HCT116 (cell line): ENCODE results near the gene VPS9D1. TPM values are rescaled to one million over a fixed set of nuclear protein-coding genes. Genes with fewer than 3 reads are reported as not detected.

Experiments
- ATAC-seq: fragments of 200-7000 bp; cut with Tn5 transposase; 2 replicates; pipeline ENCODE4 v1.9.1; 2020; ENCODE audit warnings: mild to moderate bottlenecking, moderate library complexity
- BruUV-seq: library from RNA; stranded (reverse); fragments of 400-500 nt; replicated peaks from 2 replicates; lab custom pipeline; 2021; lab: Mats Ljungman, UMichigan
- CTCF ChIA-PET: fragments of 300-600 bp; sonication (Branson Sonifier 250); formaldehyde crosslinking; loops from one replicate; lab custom pipeline; 2021; ENCODE audit warnings: antibody characterized with exemption; lab: Charles Lee
- POLR2A ChIA-PET: fragments of 300-600, 350-600 bp; sonication (Branson Sonifier 250); formaldehyde crosslinking; loops from one replicate; lab custom pipeline; 2021; ENCODE audit warnings: antibody characterized with exemption; lab: Charles Lee
- RAD21 ChIA-PET, 2 experiments: fragments of 300-600 bp; sonication (Branson Sonifier 250); formaldehyde crosslinking; loops; one replicate each; lab custom pipeline; 2023; ENCODE audit warnings: low total read pairs in 2 of 2; ENCODE audit not compliant: uncharacterized antibody in 2 of 2, unreplicated experiment in 2 of 2, low non-redundant PET in 1 of 2; lab: Charles Lee
- DNase-seq: peaks from one replicate; pipeline ENCODE4 v3.0.0-alpha.2; 2010; ENCODE audit warnings: low read depth, low spot score
- H2AFZ ChIP-seq: fragments of 200-600 bp; shearing (Covaris generic), sonication (generic); 2 replicates; pipeline ENCODE4 v1.6.1; 2017; ENCODE audit warnings: low read depth, mixed run types, mixed read lengths, antibody characterized with exemption, low read length; ENCODE audit not compliant: poor library complexity, severe bottlenecking
- H3K27ac ChIP-seq: 2 replicates; pipeline ENCODE4 v1.5.1; 2012; ENCODE audit warnings: low read depth, low read length
- H3K27me3 ChIP-seq: fragments of 200-600 bp; sonication (generic); 2 replicates; pipeline ENCODE4 v1.6.1; 2016; ENCODE audit warnings: mixed run types, low read length, mixed read lengths; ENCODE audit not compliant: insufficient read depth
- H3K36me3 ChIP-seq, 2 experiments: fragments of 200-500 bp in 1 of 2; fragments of 200-600 bp in 1 of 2; sonication (Bioruptor generic) in 1 of 2; sonication (generic) in 1 of 2; 2 replicates each; pipeline versions ENCODE4 v1.5.1 to v1.6.1; 2014 to 2016; ENCODE audit warnings: low read length in 2 of 2, inconsistent platforms in 1 of 2, mixed read lengths in 1 of 2, mixed run types in 1 of 2; ENCODE audit not compliant: insufficient read depth in 2 of 2, control insufficient read depth in 1 of 2
- H3K4me1 ChIP-seq, 2 experiments: fragments of 200-600 bp in 1 of 2; sonication (generic) in 1 of 2; 2 replicates each; pipeline versions ENCODE4 v1.5.1 to v1.6.1; 2012 to 2017; ENCODE audit warnings: low read length in 2 of 2, inconsistent platforms in 1 of 2, mild to moderate bottlenecking in 1 of 2, mixed read lengths in 1 of 2, mixed run types in 1 of 2, moderate library complexity in 1 of 2; ENCODE audit not compliant: insufficient read depth in 2 of 2, control insufficient read depth in 1 of 2
- H3K4me2 ChIP-seq: fragments of 200-600 bp; sonication (generic); 2 replicates; pipeline ENCODE4 v1.6.1; 2017; ENCODE audit warnings: mixed run types, low read length, mixed read lengths
- H3K4me3 ChIP-seq, 2 experiments: fragments of 200-600 bp in 1 of 2; sonication (generic) in 1 of 2; replicated peaks in 1 of 2; 2 replicates each; pipeline ENCODE4 v1.5.1; 2011 to 2016; ENCODE audit warnings: low read length in 2 of 2, control low read depth in 1 of 2, low read depth in 1 of 2, mild to moderate bottlenecking in 1 of 2, mixed read lengths in 1 of 2, mixed run types in 1 of 2
- H3K79me2 ChIP-seq: fragments of 200-600 bp; sonication (generic); 2 replicates; pipeline ENCODE4 v1.6.1; 2017; ENCODE audit warnings: mild to moderate bottlenecking, mixed run types, low read length, moderate library complexity, mixed read lengths; ENCODE audit not compliant: insufficient read depth
- H3K9ac ChIP-seq: fragments of 200-600 bp; sonication (generic); 2 replicates; pipeline ENCODE4 v1.6.1; 2016; ENCODE audit warnings: low read length, mixed read lengths
- H3K9me2 ChIP-seq: fragments of 200-600 bp; sonication (generic), shearing (Covaris generic); 2 replicates; pipeline ENCODE4 v1.6.1; 2017; ENCODE audit warnings: mixed run types, mild to moderate bottlenecking, moderate library complexity; ENCODE audit not compliant: insufficient read depth
- H3K9me3 ChIP-seq, 2 experiments: fragments of 200-500 bp in 1 of 2; fragments of 200-600 bp in 1 of 2; sonication (Bioruptor generic) in 1 of 2; sonication (generic) in 1 of 2; 2 replicates each; pipeline ENCODE4 v1.6.1; 2014 to 2017; ENCODE audit warnings: low read length in 2 of 2, mixed read lengths in 2 of 2, inconsistent platforms in 1 of 2, low read depth in 1 of 2, mild to moderate bottlenecking in 1 of 2, mixed run types in 1 of 2, moderate library complexity in 1 of 2; ENCODE audit not compliant: control insufficient read depth in 1 of 2, insufficient read depth in 1 of 2
- H4K20me1 ChIP-seq: fragments of 200-600 bp; sonication (generic), shearing (Covaris generic); 2 replicates; pipeline ENCODE4 v1.6.1; 2017; ENCODE audit warnings: mixed run types, mild to moderate bottlenecking, moderate library complexity; ENCODE audit not compliant: insufficient read depth
- ATF3 ChIP-seq: IDR thresholded peaks from 2 replicates; pipeline ENCODE4 v1.6.1; 2012
- CBX3 ChIP-seq: IDR thresholded peaks from 2 replicates; pipeline ENCODE4 v1.6.1; 2012; ENCODE audit warnings: low read depth
- CEBPB ChIP-seq: IDR thresholded peaks from 2 replicates; pipeline ENCODE4 v1.6.1; 2012; ENCODE audit warnings: low read depth
- CTCF ChIP-seq, 3 experiments: fragments of 200-600 bp in 1 of 3; sonication (generic) in 1 of 3; IDR thresholded peaks in 2 of 3; conservative IDR thresholded peaks in 1 of 3; 2 replicates each; pipeline ENCODE4 v1.5.1; 2012 to 2017; ENCODE audit warnings: low read depth in 2 of 3, low read length in 2 of 3, antibody characterized with exemption in 1 of 3, borderline replicate concordance in 1 of 3, control low read depth in 1 of 3, mild to moderate bottlenecking in 1 of 3, mixed read lengths in 1 of 3, mixed run types in 1 of 3, moderate library complexity in 1 of 3; ENCODE audit not compliant: insufficient read depth in 1 of 3
- EGR1 ChIP-seq: IDR thresholded peaks from 2 replicates; pipeline ENCODE4 v1.6.1; 2012; ENCODE audit warnings: low read depth
- ELF1 ChIP-seq: IDR thresholded peaks from 2 replicates; pipeline ENCODE4 v1.6.1; 2012; ENCODE audit warnings: low read depth, borderline replicate concordance
- EZH2phosphoT487 ChIP-seq: fragments of 200-600 bp; IDR thresholded peaks from 2 replicates; pipeline ENCODE4 v1.6.1; 2018; ENCODE audit warnings: antibody characterized with exemption, borderline replicate concordance
- POLR2A ChIP-seq: IDR thresholded peaks from 2 replicates; pipeline ENCODE4 v1.7.0; 2011; ENCODE audit warnings: borderline replicate concordance; ENCODE audit not compliant: insufficient read depth, insufficient read length; ENCODE audit errors: extremely low read depth
- POLR2AphosphoS5 ChIP-seq: IDR thresholded peaks from 2 replicates; pipeline ENCODE4 v1.6.1; 2011; ENCODE audit warnings: mild to moderate bottlenecking, low read depth, low read length, moderate library complexity
- SP1 ChIP-seq: IDR thresholded peaks from 2 replicates; pipeline ENCODE4 v1.6.1; 2012; ENCODE audit warnings: low read depth
- SRF ChIP-seq: IDR thresholded peaks from 2 replicates; pipeline ENCODE4 v1.6.1; 2012; ENCODE audit warnings: low read depth
- YY1 ChIP-seq: IDR thresholded peaks from 2 replicates; pipeline ENCODE4 v1.6.1; 2011; ENCODE audit warnings: low read length, low read depth, moderate library complexity, mild to moderate bottlenecking; ENCODE audit not compliant: insufficient replicate concordance; ENCODE audit errors: extremely low read depth
- ZBTB33 ChIP-seq: IDR thresholded peaks from 2 replicates; pipeline ENCODE4 v1.6.1; 2011; ENCODE audit warnings: mild to moderate bottlenecking, low read length, moderate library complexity; ENCODE audit not compliant: insufficient replicate concordance; ENCODE audit errors: extremely low read depth
- ZFX ChIP-seq: fragments of 450-650 bp; IDR thresholded peaks from 2 replicates; pipeline ENCODE4 v1.6.1; 2017
- ZNF274 ChIP-seq: fragments of 200-500 bp; sonication (Bioruptor generic); IDR thresholded peaks from 2 replicates; pipeline ENCODE4 v1.6.1; 2014; ENCODE audit warnings: mild to moderate bottlenecking, low read depth, low read length, inconsistent platforms
- intact Hi-C: fragments of 100-400 bp; cut with micrococcal nuclease; formaldehyde crosslinking; loops from 2 replicates; pipeline ENCODE4 v1.10.0; 2022
- total RNA-seq: library from RNA; stranded (reverse); gene quantifications from one replicate; pipeline ENCODE4 v1.2.1, GENCODE V29; 2021; ENCODE audit not compliant: unreplicated experiment

VPS9D1 gene
- total RNA-seq, 1 experiment from 2014 or later: 4.2 TPM

DNA sequence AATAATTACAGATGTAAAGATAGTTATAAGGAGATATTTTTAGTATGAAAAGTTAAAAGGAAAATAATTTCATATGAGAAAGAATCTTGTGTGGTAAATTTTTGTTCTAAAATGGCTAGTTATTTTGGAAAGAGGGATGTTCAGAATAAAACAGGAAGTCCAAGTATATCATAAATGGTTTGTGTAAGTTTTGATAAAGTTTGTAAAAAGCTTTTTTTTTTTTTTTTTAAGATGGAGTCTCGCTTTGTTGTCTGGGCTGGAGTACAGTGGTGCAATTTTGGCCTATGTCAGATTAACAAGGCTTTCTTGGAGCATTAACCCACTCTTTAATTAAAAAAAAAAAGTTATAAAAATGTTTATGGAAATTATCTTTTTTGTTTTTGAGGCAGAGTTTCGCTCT lies 42.4 kb downstream of the VPS9D1 start:
- Histone ChIP-seq H3K27ac (no peak overlapping the region), H3K9me2 (no peaks in the 10 kb centered on the region), H3K79me2 (no peaks in the 10 kb centered on the region), H2AFZ (no peak overlapping the region), H3K36me3 (0 out of 4 replicates have a peak, but pooled peaks cover 0 to 6% of the 10 kb centered on the region in 2 experiments), H3K27me3 (no peaks in the 10 kb centered on the region), H3K4me1 (no peaks in the 10 kb centered on the region), H3K9me3 (peaks cover 15 to 24% of the 10 kb centered on the region in 2 experiments; a peak in 2 of 4 replicates)
- intact Hi-C loops: no loop called here
- BruUV-seq: no TSS peak
- ATAC-seq (no peak), DNase-seq (no peak)
- CTCF ChIA-PET: no interaction called here
- TF ChIP-seq CBX3 (peak; percentile 73; the same call in 1 of the 2 replicates), EZH2phosphoT487 (no peak)
- TF ChIP-seq, all 23 proteins: peak for 1
- Histone ChIP-seq H3K9ac (no peak overlapping the region), H4K20me1 (no peaks in the 10 kb centered on the region), H3K4me2 (no peak overlapping the region), H3K4me3 (no peak overlapping the region)
- ChIA-PET RAD21 (no interaction called here), POLR2A (no interaction called here)

DNA sequence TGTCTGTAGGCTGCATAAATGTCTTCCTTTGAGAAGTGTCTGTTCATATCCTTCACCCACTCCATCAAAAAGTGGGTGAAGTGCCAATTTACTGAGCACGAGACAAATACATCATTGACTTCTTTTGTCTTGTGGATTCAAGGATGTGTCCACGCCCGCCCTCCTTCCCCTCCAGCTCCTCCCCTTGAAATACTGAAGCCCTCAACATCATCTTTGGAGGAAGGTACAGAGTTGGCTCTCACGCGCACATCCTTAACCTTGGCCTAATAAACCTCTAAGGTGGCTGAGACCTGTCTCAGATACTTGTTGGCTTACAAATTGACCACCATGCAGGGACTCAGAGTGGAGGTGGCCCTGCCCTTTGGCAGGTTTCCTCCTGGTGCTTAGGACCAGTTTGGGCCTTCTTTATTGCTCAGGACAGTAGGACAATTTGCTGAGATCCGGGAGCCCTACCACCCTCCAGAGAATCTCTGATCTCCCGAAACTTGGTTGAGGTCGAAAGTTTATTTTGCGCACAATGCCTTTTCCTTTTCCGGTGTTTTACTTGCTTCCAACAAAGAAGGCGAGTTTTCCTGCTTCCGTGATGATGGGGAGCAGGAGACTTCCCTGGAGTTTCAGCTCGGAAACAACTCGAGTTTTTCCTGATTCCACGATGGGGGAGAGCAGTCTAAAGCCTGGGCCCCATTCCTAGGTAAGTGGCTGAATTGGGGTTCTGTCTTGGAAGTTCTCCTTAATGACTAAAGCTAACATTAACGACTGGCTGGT lies 48.3 kb downstream of the VPS9D1 start:
- RAD21 ChIA-PET: no interaction called here

More for the DNA sequence above, 48.3 kb downstream of the VPS9D1 start:
- Histone ChIP-seq H3K9me3 (peaks cover 4 to 6% of the 10 kb centered on the region in 2 experiments; a peak in 2 of 4 replicates), H3K27me3 (no peaks in the 10 kb centered on the region), H4K20me1 (no peaks in the 10 kb centered on the region), H2AFZ (no peak overlapping the region), H3K4me1 (peaks cover 0 to 5% of the 10 kb centered on the region in 2 experiments; a peak in 1 of 4 replicates), H3K9me2 (no peaks in the 10 kb centered on the region), H3K9ac (no peak overlapping the region), H3K4me3 (no peak overlapping the region), H3K27ac (no peak overlapping the region), H3K79me2 (no peaks in the 10 kb centered on the region), H3K4me2 (no peak overlapping the region), H3K36me3 (no peaks in the 10 kb centered on the region)
- no peak for DNase-seq
- no peak for TF ChIP-seq SP1
- TF ChIP-seq CEBPB: no peak
- no peak for TF ChIP-seq ZBTB33
- TF ChIP-seq POLR2A: no peak
- TF ChIP-seq CTCF (IDR thresholded peaks at IDR 0.05 in 2 of 3, conservative IDR thresholded peaks at IDR 0.05 in 1 of 3; ENCODE audit: borderline replicate concordance in 1 of 3, insufficient read depth in 1 of 3, low read depth in 2 of 3, low read length in 2 of 3): no peak
- no peak for TF ChIP-seq SRF
- TF ChIP-seq YY1: no peak
- TF ChIP-seq ATF3: no peak
- TF ChIP-seq ZNF274: no peak
- TF ChIP-seq POLR2AphosphoS5: no peak
- no peak for TF ChIP-seq ZFX
- TF ChIP-seq ELF1: no peak
- TF ChIP-seq EGR1: no peak
- BruUV-seq: no TSS peak
- intact Hi-C loops: no loop called here
- CTCF ChIA-PET: no interaction called here
- no peak for ATAC-seq
- POLR2A ChIA-PET: no interaction called here
